HCT116 (cell line): ENCODE data around the gene SMNDC1. TPM values are rescaled to one million over a fixed set of nuclear protein-coding genes. Genes with fewer than 3 reads are reported as not detected.

ENCODE experiments used
- ATAC-seq: fragments of 200-7000 bp; cut with Tn5 transposase; 2 replicates; pipeline ENCODE4 v1.9.1; 2020; ENCODE audit warnings: mild to moderate bottlenecking, moderate library complexity
- BruUV-seq: library from RNA; stranded (reverse); fragments of 400-500 nt; replicated peaks from 2 replicates; lab custom pipeline; 2021; lab: Mats Ljungman, UMichigan
- CTCF ChIA-PET: fragments of 300-600 bp; sonication (Branson Sonifier 250); formaldehyde crosslinking; loops from one replicate; lab custom pipeline; 2021; ENCODE audit warnings: antibody characterized with exemption; lab: Charles Lee
- POLR2A ChIA-PET: fragments of 300-600, 350-600 bp; sonication (Branson Sonifier 250); formaldehyde crosslinking; loops from one replicate; lab custom pipeline; 2021; ENCODE audit warnings: antibody characterized with exemption; lab: Charles Lee
- RAD21 ChIA-PET, 2 experiments: fragments of 300-600 bp; sonication (Branson Sonifier 250); formaldehyde crosslinking; loops; one replicate each; lab custom pipeline; 2023; ENCODE audit warnings: low total read pairs in 2 of 2; ENCODE audit not compliant: uncharacterized antibody in 2 of 2, unreplicated experiment in 2 of 2, low non-redundant PET in 1 of 2; lab: Charles Lee
- DNase-seq: peaks from one replicate; pipeline ENCODE4 v3.0.0-alpha.2; 2010; ENCODE audit warnings: low read depth, low spot score
- H2AFZ ChIP-seq: fragments of 200-600 bp; shearing (Covaris generic), sonication (generic); 2 replicates; pipeline ENCODE4 v1.6.1; 2017; ENCODE audit warnings: low read depth, mixed run types, mixed read lengths, antibody characterized with exemption, low read length; ENCODE audit not compliant: poor library complexity, severe bottlenecking
- H3K27ac ChIP-seq: 2 replicates; pipeline ENCODE4 v1.5.1; 2012; ENCODE audit warnings: low read depth, low read length
- H3K27me3 ChIP-seq: fragments of 200-600 bp; sonication (generic); 2 replicates; pipeline ENCODE4 v1.6.1; 2016; ENCODE audit warnings: mixed run types, low read length, mixed read lengths; ENCODE audit not compliant: insufficient read depth
- H3K36me3 ChIP-seq, 2 experiments: fragments of 200-500 bp in 1 of 2; fragments of 200-600 bp in 1 of 2; sonication (Bioruptor generic) in 1 of 2; sonication (generic) in 1 of 2; 2 replicates each; pipeline versions ENCODE4 v1.5.1 to v1.6.1; 2014 to 2016; ENCODE audit warnings: low read length in 2 of 2, inconsistent platforms in 1 of 2, mixed read lengths in 1 of 2, mixed run types in 1 of 2; ENCODE audit not compliant: insufficient read depth in 2 of 2, control insufficient read depth in 1 of 2
- H3K4me1 ChIP-seq, 2 experiments: fragments of 200-600 bp in 1 of 2; sonication (generic) in 1 of 2; 2 replicates each; pipeline versions ENCODE4 v1.5.1 to v1.6.1; 2012 to 2017; ENCODE audit warnings: low read length in 2 of 2, inconsistent platforms in 1 of 2, mild to moderate bottlenecking in 1 of 2, mixed read lengths in 1 of 2, mixed run types in 1 of 2, moderate library complexity in 1 of 2; ENCODE audit not compliant: insufficient read depth in 2 of 2, control insufficient read depth in 1 of 2
- H3K4me2 ChIP-seq: fragments of 200-600 bp; sonication (generic); 2 replicates; pipeline ENCODE4 v1.6.1; 2017; ENCODE audit warnings: mixed run types, low read length, mixed read lengths
- H3K4me3 ChIP-seq, 2 experiments: fragments of 200-600 bp in 1 of 2; sonication (generic) in 1 of 2; replicated peaks in 1 of 2; 2 replicates each; pipeline ENCODE4 v1.5.1; 2011 to 2016; ENCODE audit warnings: low read length in 2 of 2, control low read depth in 1 of 2, low read depth in 1 of 2, mild to moderate bottlenecking in 1 of 2, mixed read lengths in 1 of 2, mixed run types in 1 of 2
- H3K79me2 ChIP-seq: fragments of 200-600 bp; sonication (generic); 2 replicates; pipeline ENCODE4 v1.6.1; 2017; ENCODE audit warnings: mild to moderate bottlenecking, mixed run types, low read length, moderate library complexity, mixed read lengths; ENCODE audit not compliant: insufficient read depth
- H3K9ac ChIP-seq: fragments of 200-600 bp; sonication (generic); 2 replicates; pipeline ENCODE4 v1.6.1; 2016; ENCODE audit warnings: low read length, mixed read lengths
- H3K9me2 ChIP-seq: fragments of 200-600 bp; sonication (generic), shearing (Covaris generic); 2 replicates; pipeline ENCODE4 v1.6.1; 2017; ENCODE audit warnings: mixed run types, mild to moderate bottlenecking, moderate library complexity; ENCODE audit not compliant: insufficient read depth
- H3K9me3 ChIP-seq, 2 experiments: fragments of 200-500 bp in 1 of 2; fragments of 200-600 bp in 1 of 2; sonication (Bioruptor generic) in 1 of 2; sonication (generic) in 1 of 2; 2 replicates each; pipeline ENCODE4 v1.6.1; 2014 to 2017; ENCODE audit warnings: low read length in 2 of 2, mixed read lengths in 2 of 2, inconsistent platforms in 1 of 2, low read depth in 1 of 2, mild to moderate bottlenecking in 1 of 2, mixed run types in 1 of 2, moderate library complexity in 1 of 2; ENCODE audit not compliant: control insufficient read depth in 1 of 2, insufficient read depth in 1 of 2
- H4K20me1 ChIP-seq: fragments of 200-600 bp; sonication (generic), shearing (Covaris generic); 2 replicates; pipeline ENCODE4 v1.6.1; 2017; ENCODE audit warnings: mixed run types, mild to moderate bottlenecking, moderate library complexity; ENCODE audit not compliant: insufficient read depth
- CBX3 ChIP-seq: IDR thresholded peaks from 2 replicates; pipeline ENCODE4 v1.6.1; 2012; ENCODE audit warnings: low read depth
- CEBPB ChIP-seq: IDR thresholded peaks from 2 replicates; pipeline ENCODE4 v1.6.1; 2012; ENCODE audit warnings: low read depth
- ELF1 ChIP-seq: IDR thresholded peaks from 2 replicates; pipeline ENCODE4 v1.6.1; 2012; ENCODE audit warnings: low read depth, borderline replicate concordance
- EZH2phosphoT487 ChIP-seq: fragments of 200-600 bp; IDR thresholded peaks from 2 replicates; pipeline ENCODE4 v1.6.1; 2018; ENCODE audit warnings: antibody characterized with exemption, borderline replicate concordance
- FOSL1 ChIP-seq: IDR thresholded peaks from 2 replicates; pipeline ENCODE4 v1.6.1; 2012; ENCODE audit warnings: low read depth
- JUND ChIP-seq: IDR thresholded peaks from 2 replicates; pipeline ENCODE4 v1.6.1; 2012
- POLR2AphosphoS5 ChIP-seq: IDR thresholded peaks from 2 replicates; pipeline ENCODE4 v1.6.1; 2011; ENCODE audit warnings: mild to moderate bottlenecking, low read depth, low read length, moderate library complexity
- RAD21 ChIP-seq: IDR thresholded peaks from 2 replicates; pipeline ENCODE4 v1.6.1; 2012; ENCODE audit warnings: low read depth, mild to moderate bottlenecking
- SIN3A ChIP-seq: IDR thresholded peaks from 2 replicates; pipeline ENCODE4 v1.6.1; 2012; ENCODE audit warnings: low read depth
- SP1 ChIP-seq: IDR thresholded peaks from 2 replicates; pipeline ENCODE4 v1.6.1; 2012; ENCODE audit warnings: low read depth
- YY1 ChIP-seq: IDR thresholded peaks from 2 replicates; pipeline ENCODE4 v1.6.1; 2011; ENCODE audit warnings: low read length, low read depth, moderate library complexity, mild to moderate bottlenecking; ENCODE audit not compliant: insufficient replicate concordance; ENCODE audit errors: extremely low read depth
- ZFX ChIP-seq: fragments of 450-650 bp; IDR thresholded peaks from 2 replicates; pipeline ENCODE4 v1.6.1; 2017
- ZNF274 ChIP-seq: fragments of 200-500 bp; sonication (Bioruptor generic); IDR thresholded peaks from 2 replicates; pipeline ENCODE4 v1.6.1; 2014; ENCODE audit warnings: mild to moderate bottlenecking, low read depth, low read length, inconsistent platforms
- intact Hi-C: fragments of 100-400 bp; cut with micrococcal nuclease; formaldehyde crosslinking; loops from 2 replicates; pipeline ENCODE4 v1.10.0; 2022
- total RNA-seq: library from RNA; stranded (reverse); gene quantifications from one replicate; pipeline ENCODE4 v1.2.1, GENCODE V29; 2021; ENCODE audit not compliant: unreplicated experiment
- TF ChIP-seq, protein P1 (sequence below): IDR thresholded peaks from 2 replicates; pipeline ENCODE4 v1.6.1; 2011; ENCODE audit warnings: mild to moderate bottlenecking, low read length, moderate library complexity; ENCODE audit not compliant: insufficient replicate concordance; ENCODE audit errors: extremely low read depth
- TF ChIP-seq, protein P2 (sequence below), 3 experiments: fragments of 200-600 bp in 1 of 3; sonication (generic) in 1 of 3; IDR thresholded peaks in 2 of 3; conservative IDR thresholded peaks in 1 of 3; 2 replicates each; pipeline ENCODE4 v1.5.1; 2012 to 2017; ENCODE audit warnings: low read depth in 2 of 3, low read length in 2 of 3, antibody characterized with exemption in 1 of 3, borderline replicate concordance in 1 of 3, control low read depth in 1 of 3, mild to moderate bottlenecking in 1 of 3, mixed read lengths in 1 of 3, mixed run types in 1 of 3, moderate library complexity in 1 of 3; ENCODE audit not compliant: insufficient read depth in 1 of 3
- TF ChIP-seq, protein P3 (sequence below): IDR thresholded peaks from 2 replicates; pipeline ENCODE4 v1.6.1; 2012
- TF ChIP-seq, protein P4 (sequence below): IDR thresholded peaks from 2 replicates; pipeline ENCODE4 v1.6.1; 2012

The SMNDC1 gene
- total RNA-seq, 1 experiment from 2014 or later, result 61.7 TPM

DNA sequence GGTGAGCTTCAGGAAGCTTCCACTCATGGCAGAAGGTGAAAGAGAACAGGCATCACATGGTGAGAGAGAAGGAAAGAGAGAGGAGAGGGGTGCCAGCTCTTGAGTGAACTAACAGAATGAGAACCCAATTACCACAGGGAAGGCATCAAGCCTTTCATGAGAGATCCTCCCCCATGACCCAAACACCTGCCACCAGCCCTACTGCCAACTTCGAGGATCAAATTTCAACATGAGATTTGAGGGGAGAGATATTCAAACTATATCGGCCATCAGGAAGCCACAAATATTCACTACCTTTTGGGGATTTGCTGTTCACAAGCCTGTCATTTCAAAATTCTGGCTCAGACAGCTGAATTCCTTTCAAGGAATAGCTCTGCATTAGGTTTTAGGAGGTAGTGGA, 39.9 kb upstream of the SMNDC1 start:
- no peak overlapping the region for H3K4me2 ChIP-seq
- no peaks in the 10 kb centered on the region for H3K4me1 ChIP-seq
- H3K27ac ChIP-seq, result no peak overlapping the region
- no peaks in the 10 kb centered on the region for H3K27me3 ChIP-seq
- RAD21 ChIA-PET, result no interaction called here
- TF ChIP-seq SIN3A (no peak), POLR2AphosphoS5 (no peak), JUND (no peak), SP1 (no peak), EZH2phosphoT487 (no peak), CEBPB (no peak), ZNF274 (no peak), RAD21 (no peak), ZFX (no peak), YY1 (no peak), FOSL1 (no peak), ELF1 (no peak), CBX3 (no peak)
- TF ChIP-seq, protein P1, sequence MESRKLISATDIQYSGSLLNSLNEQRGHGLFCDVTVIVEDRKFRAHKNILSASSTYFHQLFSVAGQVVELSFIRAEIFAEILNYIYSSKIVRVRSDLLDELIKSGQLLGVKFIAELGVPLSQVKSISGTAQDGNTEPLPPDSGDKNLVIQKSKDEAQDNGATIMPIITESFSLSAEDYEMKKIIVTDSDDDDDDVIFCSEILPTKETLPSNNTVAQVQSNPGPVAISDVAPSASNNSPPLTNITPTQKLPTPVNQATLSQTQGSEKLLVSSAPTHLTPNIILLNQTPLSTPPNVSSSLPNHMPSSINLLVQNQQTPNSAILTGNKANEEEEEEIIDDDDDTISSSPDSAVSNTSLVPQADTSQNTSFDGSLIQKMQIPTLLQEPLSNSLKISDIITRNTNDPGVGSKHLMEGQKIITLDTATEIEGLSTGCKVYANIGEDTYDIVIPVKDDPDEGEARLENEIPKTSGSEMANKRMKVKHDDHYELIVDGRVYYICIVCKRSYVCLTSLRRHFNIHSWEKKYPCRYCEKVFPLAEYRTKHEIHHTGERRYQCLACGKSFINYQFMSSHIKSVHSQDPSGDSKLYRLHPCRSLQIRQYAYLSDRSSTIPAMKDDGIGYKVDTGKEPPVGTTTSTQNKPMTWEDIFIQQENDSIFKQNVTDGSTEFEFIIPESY, result no peak
- TF ChIP-seq, protein P2, sequence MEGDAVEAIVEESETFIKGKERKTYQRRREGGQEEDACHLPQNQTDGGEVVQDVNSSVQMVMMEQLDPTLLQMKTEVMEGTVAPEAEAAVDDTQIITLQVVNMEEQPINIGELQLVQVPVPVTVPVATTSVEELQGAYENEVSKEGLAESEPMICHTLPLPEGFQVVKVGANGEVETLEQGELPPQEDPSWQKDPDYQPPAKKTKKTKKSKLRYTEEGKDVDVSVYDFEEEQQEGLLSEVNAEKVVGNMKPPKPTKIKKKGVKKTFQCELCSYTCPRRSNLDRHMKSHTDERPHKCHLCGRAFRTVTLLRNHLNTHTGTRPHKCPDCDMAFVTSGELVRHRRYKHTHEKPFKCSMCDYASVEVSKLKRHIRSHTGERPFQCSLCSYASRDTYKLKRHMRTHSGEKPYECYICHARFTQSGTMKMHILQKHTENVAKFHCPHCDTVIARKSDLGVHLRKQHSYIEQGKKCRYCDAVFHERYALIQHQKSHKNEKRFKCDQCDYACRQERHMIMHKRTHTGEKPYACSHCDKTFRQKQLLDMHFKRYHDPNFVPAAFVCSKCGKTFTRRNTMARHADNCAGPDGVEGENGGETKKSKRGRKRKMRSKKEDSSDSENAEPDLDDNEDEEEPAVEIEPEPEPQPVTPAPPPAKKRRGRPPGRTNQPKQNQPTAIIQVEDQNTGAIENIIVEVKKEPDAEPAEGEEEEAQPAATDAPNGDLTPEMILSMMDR (IDR thresholded peaks at IDR 0.05 in 2 of 3, conservative IDR thresholded peaks at IDR 0.05 in 1 of 3; ENCODE audit: borderline replicate concordance in 1 of 3, insufficient read depth in 1 of 3, low read depth in 2 of 3, low read length in 2 of 3), result no peak
- TF ChIP-seq, protein P3, sequence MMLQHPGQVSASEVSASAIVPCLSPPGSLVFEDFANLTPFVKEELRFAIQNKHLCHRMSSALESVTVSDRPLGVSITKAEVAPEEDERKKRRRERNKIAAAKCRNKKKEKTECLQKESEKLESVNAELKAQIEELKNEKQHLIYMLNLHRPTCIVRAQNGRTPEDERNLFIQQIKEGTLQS, result no peak
- TF ChIP-seq, protein P4, sequence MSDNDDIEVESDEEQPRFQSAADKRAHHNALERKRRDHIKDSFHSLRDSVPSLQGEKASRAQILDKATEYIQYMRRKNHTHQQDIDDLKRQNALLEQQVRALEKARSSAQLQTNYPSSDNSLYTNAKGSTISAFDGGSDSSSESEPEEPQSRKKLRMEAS, result no peak
- TF ChIP-seq, all 23 proteins: peak for 0
- H3K79me2 ChIP-seq, result no peaks in the 10 kb centered on the region
- no peak for DNase-seq
- H3K9me2 ChIP-seq, result no peaks in the 10 kb centered on the region
- no peaks in the 10 kb centered on the region for H3K36me3 ChIP-seq
- H3K9ac ChIP-seq, result no peak overlapping the region
- H3K9me3 ChIP-seq, result no peaks in the 10 kb centered on the region
- intact Hi-C loops, result no loop called here
- no peak overlapping the region for H2AFZ ChIP-seq
- ATAC-seq, result no peak
- H4K20me1 ChIP-seq, result no peaks in the 10 kb centered on the region
- H3K4me3 ChIP-seq, result no peak overlapping the region
- POLR2A ChIA-PET, result interaction anchor here (0.5 kb wide), 1 partner anchor 40 kb away, joined by 6 read pairs; the partner anchor contains the start of gene SMNDC1
- no TSS peak for BruUV-seq
- CTCF ChIA-PET, result interaction anchor here (2.4 kb wide), 1 partner anchor 10 kb away, joined by 12 read pairs; no protein-coding TSS in a partner anchor
